Brain microvascular endothelial cell (primary cell): ENCODE results near the gene ARHGAP45.

Experiments
- DNase-seq: peaks from one replicate; pipeline ENCODE4 v3.0.0-alpha.2; 2020
- H3K27ac ChIP-seq: fragments of 250-450 bp; sonication (Bioruptor Pico); 2 replicates; pipeline ENCODE4 v1.5.1; 2020; ENCODE audit warnings: mild to moderate bottlenecking, moderate library complexity
- H3K27me3 ChIP-seq: fragments of 250-450 bp; sonication (Bioruptor Pico); replicated peaks from 2 replicates; pipeline ENCODE4 v1.5.1; 2020; ENCODE audit warnings: mild to moderate bottlenecking
- H3K36me3 ChIP-seq: fragments of 250-450 bp; sonication (Bioruptor Pico); replicated peaks from 2 replicates; pipeline ENCODE4 v1.5.1; 2020; ENCODE audit warnings: mild to moderate bottlenecking
- H3K4me3 ChIP-seq: 2 replicates; pipeline ENCODE4 v1.5.1; 2011; ENCODE audit warnings: low read depth, mild to moderate bottlenecking, control low read depth, low read length, moderate library complexity
- in situ Hi-C: cut with HindIII; loops from 2 replicates; pipeline ENCODE4 v1.10.0; 2017; ENCODE audit warnings: low sequenced_read_pairs, low pct_ligation_motif_present
- TF ChIP-seq, protein P1 (sequence below): IDR thresholded peaks from 2 replicates; pipeline ENCODE4 v1.5.1; 2011; ENCODE audit warnings: low read depth, mild to moderate bottlenecking, moderate library complexity, low read length, control low read depth, inconsistent platforms; ENCODE audit errors: missing control alignments

ARHGAP45 gene

DNA sequence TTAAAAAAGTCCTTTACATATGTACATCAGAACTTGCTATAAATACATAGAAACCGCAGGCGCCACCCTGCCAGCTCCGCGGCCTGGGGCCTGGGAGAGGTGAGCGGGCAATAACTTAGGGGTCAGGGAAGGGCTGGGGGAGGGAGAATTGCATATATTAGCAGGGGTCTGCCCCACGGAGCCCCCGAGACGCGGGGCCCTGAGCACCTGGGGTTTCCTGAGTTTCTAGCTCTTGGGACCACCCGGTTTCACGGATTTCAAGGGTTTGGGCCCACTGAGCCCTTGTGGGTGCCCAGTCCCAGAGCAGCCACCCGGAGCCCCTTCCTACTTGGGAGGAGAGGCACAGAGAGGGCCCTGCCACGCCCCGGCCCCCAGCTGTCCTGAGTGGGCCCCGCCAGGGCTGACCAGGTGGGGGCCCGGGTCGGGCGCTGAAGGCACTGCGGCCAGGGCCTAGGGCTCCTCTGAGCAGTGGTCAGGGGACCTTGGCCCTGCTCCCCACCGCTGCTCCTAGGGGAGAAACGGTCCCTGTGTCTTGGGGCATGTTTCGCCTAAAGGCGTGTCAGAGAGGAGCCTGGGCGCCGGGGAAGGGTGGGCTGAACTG, 40.8 kb downstream of the ARHGAP45 start:
- TF ChIP-seq, protein P1, sequence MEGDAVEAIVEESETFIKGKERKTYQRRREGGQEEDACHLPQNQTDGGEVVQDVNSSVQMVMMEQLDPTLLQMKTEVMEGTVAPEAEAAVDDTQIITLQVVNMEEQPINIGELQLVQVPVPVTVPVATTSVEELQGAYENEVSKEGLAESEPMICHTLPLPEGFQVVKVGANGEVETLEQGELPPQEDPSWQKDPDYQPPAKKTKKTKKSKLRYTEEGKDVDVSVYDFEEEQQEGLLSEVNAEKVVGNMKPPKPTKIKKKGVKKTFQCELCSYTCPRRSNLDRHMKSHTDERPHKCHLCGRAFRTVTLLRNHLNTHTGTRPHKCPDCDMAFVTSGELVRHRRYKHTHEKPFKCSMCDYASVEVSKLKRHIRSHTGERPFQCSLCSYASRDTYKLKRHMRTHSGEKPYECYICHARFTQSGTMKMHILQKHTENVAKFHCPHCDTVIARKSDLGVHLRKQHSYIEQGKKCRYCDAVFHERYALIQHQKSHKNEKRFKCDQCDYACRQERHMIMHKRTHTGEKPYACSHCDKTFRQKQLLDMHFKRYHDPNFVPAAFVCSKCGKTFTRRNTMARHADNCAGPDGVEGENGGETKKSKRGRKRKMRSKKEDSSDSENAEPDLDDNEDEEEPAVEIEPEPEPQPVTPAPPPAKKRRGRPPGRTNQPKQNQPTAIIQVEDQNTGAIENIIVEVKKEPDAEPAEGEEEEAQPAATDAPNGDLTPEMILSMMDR: no peak
- DNase-seq: no peak
- no peak overlapping the region for H3K4me3 ChIP-seq
- in situ Hi-C loops: loop anchor here (25.0 kb wide), 1 partner anchor 130 kb away; the partner anchor contains the start of genes ATP5F1D, CBARP and MIDN
- no peaks in the 10 kb centered on the region for H3K27me3 ChIP-seq
- peaks cover 49% of the 10 kb centered on the region for H3K36me3 ChIP-seq
- no peak overlapping the region for H3K27ac ChIP-seq

- Histone ChIP-seq H3K4me3 (no peak overlapping the region), H3K27me3 (no peaks in the 10 kb centered on the region), H3K36me3 (peaks cover 53% of the 10 kb centered on the region), H3K27ac (no peak overlapping the region)
- in situ Hi-C loops: loop anchor here (25.0 kb wide), 1 partner anchor 129 kb away; the partner anchor contains the start of genes ATP5F1D, CBARP and MIDN
- TF ChIP-seq, protein P1: no peak
- DNase-seq: no peak
Measured at GRCh38 chr19:1108291-1109031, 41.5 kb downstream of the ARHGAP45 start.

- in situ Hi-C loops: loop anchor here (25.0 kb wide), 1 partner anchor 128 kb away; the partner anchor contains the start of genes ATP5F1D, CBARP and MIDN
- no peak for DNase-seq
- TF ChIP-seq, protein P1: no peak
- no peak overlapping the region for H3K27ac ChIP-seq
- peaks cover 59% of the 10 kb centered on the region for H3K36me3 ChIP-seq
- no peaks in the 10 kb centered on the region for H3K27me3 ChIP-seq
- no peak overlapping the region for H3K4me3 ChIP-seq
Measured at GRCh38 chr19:1109032-1109551, 42.1 kb downstream of the ARHGAP45 start.

DNA sequence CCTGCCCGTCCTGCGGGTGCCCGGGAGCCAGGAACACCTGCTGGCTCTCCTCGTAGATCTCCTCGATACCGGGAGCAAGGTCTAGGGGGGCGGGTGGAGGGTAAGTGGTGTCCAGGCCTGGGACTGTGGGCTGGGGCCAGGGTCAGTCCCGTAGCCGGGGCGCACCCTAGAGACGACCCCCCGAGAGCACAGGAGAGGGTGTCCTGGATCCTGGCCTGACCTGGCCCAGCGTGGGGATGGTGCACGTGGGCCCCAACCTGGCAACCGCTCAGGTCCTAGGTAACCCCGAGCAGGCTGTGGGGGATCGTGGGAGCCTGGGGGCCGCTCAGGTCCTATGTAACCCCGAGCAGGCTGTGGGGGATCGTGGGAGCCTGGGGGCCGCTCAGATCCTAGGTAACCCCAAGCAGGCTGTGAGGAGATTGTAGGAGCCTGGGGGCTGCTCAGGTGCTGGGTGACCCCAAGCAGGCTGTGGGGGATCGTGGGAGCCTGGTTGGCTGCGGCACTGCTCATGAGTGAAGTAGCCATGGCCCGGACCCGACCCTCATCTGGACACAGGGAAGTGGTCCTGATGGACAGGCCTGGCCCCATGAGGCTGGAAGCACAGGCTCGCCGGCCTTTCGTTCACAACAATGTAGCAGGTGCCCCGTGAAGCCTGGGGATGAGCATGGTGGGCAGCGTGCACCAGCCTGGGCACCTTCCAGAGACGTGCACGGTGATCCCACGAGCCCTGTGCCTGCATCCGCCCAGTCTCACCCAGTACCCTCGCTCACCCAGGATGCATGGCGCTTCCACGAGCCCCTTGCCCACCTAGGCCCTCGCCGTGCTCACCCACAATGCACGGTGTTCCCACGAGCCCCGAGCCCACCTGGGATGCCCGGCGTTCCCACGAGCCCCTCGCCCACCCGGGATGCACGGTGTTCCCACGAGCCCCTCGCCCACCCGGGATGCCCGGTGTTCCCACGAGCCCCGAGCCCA, 43.0 kb downstream of the ARHGAP45 start:
- Histone ChIP-seq H3K27me3 (no peaks in the 10 kb centered on the region), H3K27ac (no peak overlapping the region), H3K4me3 (no peak overlapping the region), H3K36me3 (peaks cover 67% of the 10 kb centered on the region)
- in situ Hi-C loops: loop anchor here (25.0 kb wide), 1 partner anchor 127 kb away; the partner anchor contains the start of genes ATP5F1D, CBARP and MIDN
- no peak for DNase-seq
- TF ChIP-seq, protein P1: no peak
